Measurements from ENCODE around the gene SCGB1D2. TPM values are rescaled to one million over a fixed set of nuclear protein-coding genes. Genes with fewer than 3 reads are reported as not detected.

Gene SCGB1D2
- total RNA-seq, 4 donors from 2014 or later = not detected

- H3K9me3 ChIP-seq = no peaks in the 10 kb centered on the region
- 81% methylated on average over 4 of the region's 4 CpGs for WGBS
- no peaks in the 10 kb centered on the region for H3K36me3 ChIP-seq
- no peak overlapping the region for H3K27ac ChIP-seq (replicated peaks in 1 of 4)
- H3K27me3 ChIP-seq = peaks cover 0 to 41% (median 0%) of the 10 kb centered on the region in 4 donors
- no peak for DNase-seq (ENCODE audit: extremely low spot score)
- no peaks in the 10 kb centered on the region for H3K4me1 ChIP-seq
- intact Hi-C loops (cut with DNase I) = no loop called here
- H3K4me3 ChIP-seq = no peak overlapping the region
- TF ChIP-seq CTCF (IDR thresholded peaks at IDR 0.05) (no peak), POLR2A (IDR thresholded peaks at IDR 0.05; ENCODE audit: low read depth) (no peak), POLR2AphosphoS5 (IDR thresholded peaks at IDR 0.05) (no peak), EP300 (IDR thresholded peaks at IDR 0.05) (no peak)
Measured at GRCh38 chr11:62266558-62266957, 24.5 kb downstream of the SCGB1D2 start.

GRCh38 chr11:62267050-62267449 lies 25.0 kb downstream of the SCGB1D2 start:
- Histone ChIP-seq H3K27ac (replicated peaks in 1 of 4) (no peak overlapping the region), H3K36me3 (no peaks in the 10 kb centered on the region), H3K9me3 (no peaks in the 10 kb centered on the region), H3K4me3 (no peak overlapping the region), H3K27me3 (peaks cover 0 to 41% (median 0%) of the 10 kb centered on the region in 4 donors), H3K4me1 (no peaks in the 10 kb centered on the region)
- TF ChIP-seq CTCF (IDR thresholded peaks at IDR 0.05) = no peak
- no peak for TF ChIP-seq EP300 (IDR thresholded peaks at IDR 0.05)
- no peak for TF ChIP-seq POLR2AphosphoS5 (IDR thresholded peaks at IDR 0.05)
- TF ChIP-seq POLR2A (IDR thresholded peaks at IDR 0.05; ENCODE audit: low read depth) = no peak
- WGBS = no CpG with 5 or more reads among the region's 1 CpG
- no peak for DNase-seq (ENCODE audit: extremely low spot score)
- intact Hi-C loops (cut with DNase I) = no loop called here

- H3K27me3 ChIP-seq = peaks cover 0 to 41% (median 0%) of the 10 kb centered on the region in 4 donors
- no peaks in the 10 kb centered on the region for H3K4me1 ChIP-seq
- intact Hi-C loops (cut with DNase I) = no loop called here
- whole genome bisulfite sequencing = 76% methylated on average over 3 of the region's 3 CpGs
- no peak overlapping the region for H3K4me3 ChIP-seq
- DNase-seq (ENCODE audit: extremely low spot score) = no peak
- no peaks in the 10 kb centered on the region for H3K36me3 ChIP-seq
- no peak overlapping the region for H3K27ac ChIP-seq (replicated peaks in 1 of 4)
- no peak for TF ChIP-seq POLR2AphosphoS5 (IDR thresholded peaks at IDR 0.05)
- no peak for TF ChIP-seq CTCF (IDR thresholded peaks at IDR 0.05)
- TF ChIP-seq EP300 (IDR thresholded peaks at IDR 0.05) = no peak
- no peak for TF ChIP-seq POLR2A (IDR thresholded peaks at IDR 0.05; ENCODE audit: low read depth)
- no peaks in the 10 kb centered on the region for H3K9me3 ChIP-seq
Measured at GRCh38 chr11:62267576-62267975, 25.5 kb downstream of the SCGB1D2 start.

GRCh38 chr11:62269654-62270278 lies 27.7 kb downstream of the SCGB1D2 start, which contains the start of gene SCGB2A2:
TSS of gene SCGB2A2 (plus strand) at chr11:62270158. CDS start at chr11:62270217, 59 bp downstream.
- H3K4me1 ChIP-seq = no peaks in the 10 kb centered on the region
- no peak for TF ChIP-seq POLR2AphosphoS5 (IDR thresholded peaks at IDR 0.05)
- no peak for TF ChIP-seq EP300 (IDR thresholded peaks at IDR 0.05)
- TF ChIP-seq CTCF (IDR thresholded peaks at IDR 0.05) = no peak
- TF ChIP-seq POLR2A (IDR thresholded peaks at IDR 0.05; ENCODE audit: low read depth) = no peak
- peaks cover 0 to 40% (median 0%) of the 10 kb centered on the region in 4 donors for H3K27me3 ChIP-seq
- no peak within 1 kb of the TSS for H3K4me3 ChIP-seq
- H3K36me3 ChIP-seq = no peaks in the 10 kb centered on the region
- intact Hi-C loops (cut with DNase I) = no loop called here
- 81% methylated on average over 10 of the region's 10 CpGs for WGBS
- no peaks in the 10 kb centered on the region for H3K9me3 ChIP-seq
- no peak for DNase-seq (ENCODE audit: extremely low spot score)
- no peak within 1 kb of the TSS for H3K27ac ChIP-seq (replicated peaks in 1 of 4)

- 70% methylated on average over 5 of the region's 5 CpGs for WGBS
- H3K27me3 ChIP-seq = peaks cover 0 to 28% (median 0%) of the 10 kb centered on the region in 4 donors
- no peak overlapping the region for H3K27ac ChIP-seq (replicated peaks in 1 of 4)
- no peaks in the 10 kb centered on the region for H3K4me1 ChIP-seq
- no peaks in the 10 kb centered on the region for H3K9me3 ChIP-seq
- no peak overlapping the region for H3K4me3 ChIP-seq
- TF ChIP-seq POLR2A (IDR thresholded peaks at IDR 0.05; ENCODE audit: low read depth) (no peak), EP300 (IDR thresholded peaks at IDR 0.05) (no peak), POLR2AphosphoS5 (IDR thresholded peaks at IDR 0.05) (no peak), CTCF (IDR thresholded peaks at IDR 0.05) (no peak)
- H3K36me3 ChIP-seq = no peaks in the 10 kb centered on the region
- intact Hi-C loops (cut with DNase I) = no loop called here
- no peak for DNase-seq (ENCODE audit: extremely low spot score)
Measured at GRCh38 chr11:62273284-62273683, 31.2 kb downstream of the SCGB1D2 start.
